ENCODE data around the gene BID. TPM values are rescaled to one million over a fixed set of nuclear protein-coding genes. Genes with fewer than 3 reads are reported as not detected.
A peak's percentile ranks its signal among the peaks of the same experiment; 100 is the strongest.

Gene BID
- total RNA-seq, 1 experiment from 2014 or later: 23.2 TPM

GRCh38 chr22:17811119-17811518 is 36.9 kb upstream of the BID start:
- no peak for TF ChIP-seq CTCF (conservative IDR thresholded peaks at IDR 0.05)
- H3K27ac Mint-ChIP-seq: peak overlapping the region in 2 of 3 experiments; percentile 21 to 79; a peak in 4 of 7 replicates

More at GRCh38 chr22:17811119-17811518, 36.9 kb upstream of the BID start:
- H2BK15ac ChIP-seq (ENCODE audit: low read depth, low read length): no peak overlapping the region
- no CpG with 5 or more reads among the region's 4 CpGs for WGBS (ENCODE audit: extremely low coverage, insufficient read length, low lambda C conversion rate)
- no peak overlapping the region for H3T11ph ChIP-seq (ENCODE audit: low read length)
- Mint-ChIP-seq H3K4me3 (no peak overlapping the region), H3K36me3 (ENCODE audit: insufficient read depth in 1 of 3, low read depth in 3 of 3) (peaks cover 11 to 50% (median 38%) of the 10 kb centered on the region in 3 experiments; a peak in 6 of 7 replicates), H3K9me3 (no peaks in the 10 kb centered on the region), H3K27me3 (ENCODE audit: low read depth) (no peaks in the 10 kb centered on the region), H3K4me1 (peaks cover 0 to 3% of the 10 kb centered on the region in 2 experiments; a peak in 2 of 4 replicates)
- no peaks in the 10 kb centered on the region for H4K20me1 ChIP-seq (ENCODE audit: control insufficient read depth, insufficient read depth, insufficient read length)
- H3K79me1 ChIP-seq (ENCODE audit: insufficient read depth, low read depth, low read length, poor library complexity, severe bottlenecking): no peaks in the 10 kb centered on the region
- no peak overlapping the region for H2BK20ac ChIP-seq (ENCODE audit: low read depth, low read length, poor library complexity, severe bottlenecking)
- no peak overlapping the region; the same call in 1 of the 2 replicates for H3K14ac ChIP-seq (ENCODE audit: insufficient read depth, low read length)
- no peak overlapping the region for H4K8ac ChIP-seq (replicated peaks; ENCODE audit: insufficient read length, low read depth, low read length)
- H2AK5ac ChIP-seq (ENCODE audit: insufficient read length, low read length): no peak overlapping the region
- no peak overlapping the region for H3K27ac ChIP-seq (ENCODE audit: insufficient read length, low read depth, low read length)
- H3K27me3 ChIP-seq (ENCODE audit: insufficient read depth, low read length): no peaks in the 10 kb centered on the region
- H3K23me2 ChIP-seq (ENCODE audit: insufficient read length, low read depth, low read length, poor library complexity, severe bottlenecking): no peaks in the 10 kb centered on the region
- H3K9ac ChIP-seq (ENCODE audit: extremely low read depth, insufficient read length, low read length): no peak overlapping the region
- no peak overlapping the region for H4K91ac ChIP-seq (ENCODE audit: insufficient read length, low read depth, low read length)
- H3K4me2 ChIP-seq (ENCODE audit: insufficient read depth, insufficient read length, low read length): no peak overlapping the region
- no peak overlapping the region for H3K56ac ChIP-seq (ENCODE audit: insufficient read length, low read depth, low read length)
- H2BK5ac ChIP-seq (ENCODE audit: insufficient read length, low read length): no peak overlapping the region
- no peak overlapping the region for H3K4ac ChIP-seq (ENCODE audit: low read depth, low read length)
- H3K18ac ChIP-seq (ENCODE audit: insufficient read length, low read depth, low read length): no peak overlapping the region
- no peak overlapping the region for H2BK120ac ChIP-seq (ENCODE audit: low read depth, low read length, poor library complexity, severe bottlenecking)
- H3K4me1 ChIP-seq (ENCODE audit: insufficient read depth, low read length): no peaks in the 10 kb centered on the region
- no peaks in the 10 kb centered on the region for H3K79me2 ChIP-seq (ENCODE audit: insufficient read depth, low read length)
- no peak overlapping the region for H4K5ac ChIP-seq (ENCODE audit: insufficient read length, low read depth, low read length)
- H3K23ac ChIP-seq (ENCODE audit: insufficient read length, low read depth, low read length): no peak overlapping the region
- H2AFZ ChIP-seq (ENCODE audit: low read length): no peak overlapping the region
- no peak for DNase-seq
- H3K9me3 ChIP-seq (ENCODE audit: control insufficient read depth, low read depth, low read length): no peaks in the 10 kb centered on the region
- H2BK12ac ChIP-seq (ENCODE audit: insufficient read length, low read depth, low read length): no peak overlapping the region

Data from H9 (cell line).